ENCODE results near the gene KCNJ10.

Gene KCNJ10

DNA sequence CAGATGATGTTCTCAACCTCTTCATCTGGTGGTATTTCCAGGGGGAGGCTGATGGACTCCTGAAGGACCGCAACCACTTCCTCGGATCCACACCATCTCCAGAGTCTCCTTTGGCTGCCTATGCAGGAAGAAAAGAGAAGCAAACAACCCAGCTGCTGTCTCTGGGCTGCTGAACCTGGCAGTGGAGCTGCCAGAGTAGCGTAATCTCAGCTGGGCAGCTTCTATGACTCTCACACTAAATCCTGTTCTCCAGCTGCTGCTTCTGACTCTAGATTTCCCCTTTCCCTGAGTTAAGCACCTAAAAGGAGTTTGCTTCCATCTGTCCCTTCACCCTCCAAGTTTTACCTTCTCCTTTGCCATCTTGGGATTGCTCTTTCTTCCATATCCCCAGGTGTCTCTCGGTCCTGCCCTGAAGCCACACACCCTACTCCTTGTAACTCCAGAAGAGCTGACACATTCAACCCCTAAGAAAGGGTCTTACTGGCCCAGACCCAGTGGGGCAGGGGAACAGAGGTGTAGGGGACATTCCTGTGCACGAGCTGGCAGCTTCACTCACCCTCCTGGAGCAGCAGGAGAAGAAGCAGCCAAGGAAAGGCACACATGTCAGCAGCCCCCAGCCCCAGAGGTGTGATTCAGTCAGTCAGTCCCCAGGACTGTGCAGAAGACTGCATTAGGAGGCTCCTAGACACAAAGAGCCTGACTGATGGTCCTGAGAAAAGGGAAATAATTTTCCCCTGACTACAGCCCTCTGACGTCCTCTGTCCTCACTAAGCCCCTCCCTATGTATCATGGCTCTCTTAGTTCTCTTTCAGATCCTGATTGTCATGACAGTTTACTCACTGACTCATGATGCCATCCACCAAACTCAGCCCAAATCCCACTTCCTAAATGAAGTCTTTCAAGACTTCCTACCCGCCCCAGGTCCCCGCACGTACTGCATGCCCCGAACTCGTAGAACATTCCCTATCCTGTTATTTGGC, 116.1 kb downstream of the KCNJ10 start, which contains the start of gene SLAMF9:
Gene SLAMF9, minus strand, starts transcription at position 702 of the 980 bp plus-strand sequence. Its CDS starts 100 bp downstream, at position 602.
- Histone ChIP-seq H3K4me2 (peak within 1 kb of the TSS in 5 of 11 experiments; percentile 36 to 83 (median 78); a peak in 8 of 22 replicates), H3K27me3 (no peaks in the 10 kb centered on the region)

DNA sequence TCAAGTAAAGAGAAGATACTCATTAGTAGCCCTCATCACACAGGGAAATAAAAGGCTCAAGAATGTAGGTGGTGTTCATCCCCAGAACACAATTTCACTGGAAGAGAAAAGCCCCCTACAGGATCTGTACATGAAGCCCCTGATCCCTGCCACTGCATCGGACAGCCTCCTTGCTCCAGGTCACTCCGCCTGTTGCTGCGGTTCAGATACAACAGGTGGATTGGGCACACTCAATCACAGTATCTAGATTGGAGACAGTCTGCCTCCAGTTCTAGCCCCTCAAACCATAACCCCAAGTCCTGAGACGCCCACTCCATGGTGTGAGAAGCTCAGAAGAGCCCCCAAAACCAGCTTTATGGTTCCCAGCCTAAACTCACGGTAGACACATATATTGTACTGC, 117.0 kb downstream of the KCNJ10 start:
- TF ChIP-seq Cebpa-rat (IDR thresholded peaks at IDR 0.05) = no peak
- no peak overlapping the region for H3K4me3 ChIP-seq
- H3K9ac ChIP-seq = no peak overlapping the region
- H3K9me3 ChIP-seq (replicated peaks in 1 of 11) = no peaks in the 10 kb centered on the region
- no peaks in the 10 kb centered on the region for H3K36me3 ChIP-seq
- peak overlapping the region in 3 of 11 experiments; percentile 78 to 83 (median 79); a peak in 4 of 22 replicates for H3K4me2 ChIP-seq
- H4K20me1 ChIP-seq = no peaks in the 10 kb centered on the region; a peak in 1 of 22 replicates
- no peaks in the 10 kb centered on the region for H3K27me3 ChIP-seq
- no peak overlapping the region for H3K27ac ChIP-seq
- H3K4me1 ChIP-seq = peaks cover 0 to 32% (median 8%) of the 10 kb centered on the region in 10 experiments; a peak in 12 of 20 replicates

More for the DNA sequence above, 116.1 kb downstream of the KCNJ10 start, which contains the start of gene SLAMF9:
- Histone ChIP-seq H4K20me1 (no peaks in the 10 kb centered on the region; a peak in 1 of 22 replicates), H3K36me3 (no peaks in the 10 kb centered on the region), H3K4me1 (peaks cover 0 to 32% (median 8%) of the 10 kb centered on the region in 10 experiments; a peak in 12 of 20 replicates), H3K9ac (no peak within 1 kb of the TSS), H3K27ac (peak within 1 kb of the TSS in 2 of 11 experiments; percentile 15 to 43; a peak in 3 of 22 replicates), H3K9me3 (replicated peaks in 1 of 11) (no peaks in the 10 kb centered on the region), H3K4me3 (no peak within 1 kb of the TSS)
- TF ChIP-seq Cebpa-rat (IDR thresholded peaks at IDR 0.05) = no peak

DNA sequence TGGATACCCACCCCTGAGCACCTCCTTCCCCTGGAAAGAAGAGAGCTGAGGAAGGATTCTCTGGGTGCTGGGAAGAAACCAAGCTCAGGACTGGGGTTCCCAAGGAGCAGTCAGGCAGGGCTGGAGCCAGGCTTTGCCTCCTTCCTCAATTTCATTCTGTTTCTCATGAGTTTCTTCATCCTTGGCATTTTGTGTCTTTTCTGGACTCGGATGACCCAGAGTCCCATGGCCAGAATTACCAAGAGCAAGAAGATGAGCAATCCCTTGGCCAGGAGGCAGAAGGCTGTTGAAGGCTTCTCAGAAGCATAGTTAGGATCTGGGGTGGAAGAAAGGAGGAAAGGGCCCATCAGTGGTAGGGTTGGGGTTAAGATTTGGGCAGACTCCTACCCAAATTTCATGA, 118.4 kb downstream of the KCNJ10 start:
- H3K4me1 ChIP-seq = peaks cover 0 to 32% (median 8%) of the 10 kb centered on the region in 10 experiments; a peak in 13 of 20 replicates
- H4K20me1 ChIP-seq = no peaks in the 10 kb centered on the region
- no peak overlapping the region for H3K9ac ChIP-seq
- no peak overlapping the region for H3K4me2 ChIP-seq
- H3K4me3 ChIP-seq = no peak overlapping the region
- H3K9me3 ChIP-seq (replicated peaks in 1 of 11) = no peaks in the 10 kb centered on the region
- TF ChIP-seq Cebpa-rat (IDR thresholded peaks at IDR 0.05) = no peak
- no peaks in the 10 kb centered on the region for H3K36me3 ChIP-seq
- no peak overlapping the region for H3K27ac ChIP-seq
- no peaks in the 10 kb centered on the region for H3K27me3 ChIP-seq

DNA sequence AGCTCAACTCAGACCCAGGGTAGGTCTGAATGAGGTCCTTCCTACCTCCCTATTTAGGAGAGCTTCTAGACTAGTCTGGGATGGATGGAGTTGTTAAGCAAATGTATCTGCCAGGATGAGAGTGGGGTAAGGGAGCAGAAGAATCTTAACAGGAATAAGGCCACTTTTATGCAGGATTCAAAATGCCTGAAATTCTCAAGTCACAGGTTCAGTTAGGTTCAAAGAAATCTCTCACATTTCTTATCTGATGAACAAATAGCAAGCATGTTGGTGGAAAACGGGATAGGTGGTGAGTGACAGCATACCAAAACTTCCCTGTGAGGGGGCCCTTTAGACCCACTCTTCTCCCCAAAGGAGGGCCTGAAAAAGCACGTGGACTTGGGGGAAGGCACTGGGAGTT, 118.9 kb downstream of the KCNJ10 start:
- no peaks in the 10 kb centered on the region for H3K36me3 ChIP-seq
- peaks cover 0 to 5% (median 0%) of the 10 kb centered on the region in 11 experiments; a peak in 5 of 22 replicates for H3K27me3 ChIP-seq
- no peak overlapping the region for H3K9ac ChIP-seq
- H3K4me1 ChIP-seq = peaks cover 2 to 32% (median 11%) of the 10 kb centered on the region in 10 experiments; a peak in 18 of 20 replicates
- H3K4me2 ChIP-seq = no peak overlapping the region
- H3K4me3 ChIP-seq = no peak overlapping the region
- no peak overlapping the region for H3K27ac ChIP-seq
- no peaks in the 10 kb centered on the region for H3K9me3 ChIP-seq (replicated peaks in 1 of 11)
- TF ChIP-seq Cebpa-rat (IDR thresholded peaks at IDR 0.05) = no peak
- no peaks in the 10 kb centered on the region for H4K20me1 ChIP-seq

DNA sequence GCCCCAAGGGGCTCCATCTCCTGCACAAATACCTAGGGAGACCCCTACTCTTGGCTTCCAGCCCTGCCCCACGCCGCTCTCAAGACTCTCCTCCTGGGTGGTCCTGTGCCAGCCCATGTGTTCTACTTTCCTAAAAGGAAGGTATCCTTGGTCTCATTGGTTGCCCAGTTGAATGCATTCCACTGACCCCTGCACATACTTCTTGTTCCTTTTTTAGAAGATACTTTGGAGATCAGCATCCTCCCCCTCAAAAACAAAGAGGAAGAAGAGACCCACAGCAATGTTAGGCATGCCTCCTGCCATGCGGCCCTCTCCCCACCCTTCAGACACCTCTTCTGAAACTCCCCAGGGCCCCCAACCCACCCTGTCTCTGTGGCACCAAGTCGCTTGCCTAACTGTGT, 120.0 kb downstream of the KCNJ10 start:
- TF ChIP-seq Cebpa-rat (IDR thresholded peaks at IDR 0.05) = no peak
- no peak overlapping the region for H3K9ac ChIP-seq
- no peaks in the 10 kb centered on the region for H3K9me3 ChIP-seq (replicated peaks in 1 of 11)
- H3K4me1 ChIP-seq = peaks cover 9 to 42% (median 18%) of the 10 kb centered on the region in 10 experiments
- no peak overlapping the region for H3K27ac ChIP-seq
- H3K4me2 ChIP-seq = peak overlapping the region in 5 of 11 experiments; percentile 16 to 54 (median 38); a peak in 8 of 22 replicates
- H4K20me1 ChIP-seq = no peaks in the 10 kb centered on the region
- no peak overlapping the region for H3K4me3 ChIP-seq
- H3K36me3 ChIP-seq = no peaks in the 10 kb centered on the region
- peaks cover 0 to 16% (median 0%) of the 10 kb centered on the region in 11 experiments; a peak in 5 of 22 replicates for H3K27me3 ChIP-seq

DNA sequence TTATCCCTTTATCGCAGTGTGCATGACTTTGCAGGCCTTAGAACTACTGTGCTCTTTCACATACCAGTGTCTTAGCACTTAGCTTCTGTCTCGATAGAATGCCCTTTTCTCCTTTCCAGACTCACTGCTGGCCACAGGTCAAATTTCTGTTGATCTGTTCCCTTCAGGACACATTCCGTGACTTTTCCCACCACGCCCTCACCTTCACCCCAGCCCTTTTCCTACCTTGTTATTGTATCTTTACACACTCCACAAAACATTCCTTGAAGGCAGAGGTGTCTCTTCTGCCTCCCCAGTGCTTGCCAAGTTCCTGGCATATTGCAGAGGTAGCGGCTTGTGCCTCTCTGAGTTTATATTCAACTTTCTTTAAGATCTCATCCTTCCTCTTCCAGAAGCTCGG, 120.8 kb downstream of the KCNJ10 start:
- H3K27ac ChIP-seq = no peak overlapping the region
- peaks cover 0 to 24% (median 0%) of the 10 kb centered on the region in 11 experiments; a peak in 5 of 22 replicates for H3K27me3 ChIP-seq
- H3K36me3 ChIP-seq = no peaks in the 10 kb centered on the region
- no peak overlapping the region for H3K4me3 ChIP-seq
- H3K9me3 ChIP-seq (replicated peaks in 1 of 11) = no peaks in the 10 kb centered on the region
- H3K4me1 ChIP-seq = peaks cover 17 to 44% (median 25%) of the 10 kb centered on the region in 10 experiments
- no peak overlapping the region for H3K9ac ChIP-seq
- TF ChIP-seq Cebpa-rat (IDR thresholded peaks at IDR 0.05) = no peak
- no peaks in the 10 kb centered on the region for H4K20me1 ChIP-seq
- no peak overlapping the region; a peak in 1 of 22 replicates for H3K4me2 ChIP-seq
